ENCODE results near the gene DOLPP1.
A peak's percentile ranks its signal among the peaks of the same experiment; 100 is the strongest.
"Not testable (repeated sequence)": the region's sequence is repeated elsewhere in the genome, so short reads cannot be mapped to it uniquely, and the experiment has no call there.

DOLPP1 gene, protein sequence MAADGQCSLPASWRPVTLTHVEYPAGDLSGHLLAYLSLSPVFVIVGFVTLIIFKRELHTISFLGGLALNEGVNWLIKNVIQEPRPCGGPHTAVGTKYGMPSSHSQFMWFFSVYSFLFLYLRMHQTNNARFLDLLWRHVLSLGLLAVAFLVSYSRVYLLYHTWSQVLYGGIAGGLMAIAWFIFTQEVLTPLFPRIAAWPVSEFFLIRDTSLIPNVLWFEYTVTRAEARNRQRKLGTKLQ

GRCh38 chr9:129080601-129081387, at the start of gene DOLPP1:
TSS of gene DOLPP1 (plus strand) at chr9:129081111. CDS start at chr9:129081132, 21 bp downstream.
- peak; percentile 100 for DNase-seq

DNA sequence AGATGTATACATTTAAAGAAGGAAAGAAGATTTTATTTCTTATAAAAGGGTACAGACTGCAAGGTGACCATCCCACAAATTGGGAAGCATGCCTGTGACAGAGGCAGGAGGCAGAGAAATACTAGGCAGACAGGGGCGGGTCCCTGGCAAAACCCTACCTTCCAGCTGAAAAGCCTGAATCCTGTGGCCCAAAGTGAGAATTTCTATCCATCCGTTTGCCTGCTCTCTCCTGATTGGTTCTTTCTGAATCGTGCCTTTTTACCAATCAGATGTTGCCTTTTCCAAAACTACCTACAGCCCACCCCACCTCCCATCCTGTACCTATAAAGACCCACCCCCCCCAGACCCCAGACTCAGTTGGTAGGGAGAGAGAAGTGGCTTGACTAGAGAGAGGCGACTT, 49.4 kb upstream of the DOLPP1 start:
- no peak for DNase-seq

- no peak for DNase-seq
Observed at GRCh38 chr9:129032541-129033159, 48.3 kb upstream of the DOLPP1 start.

DNA sequence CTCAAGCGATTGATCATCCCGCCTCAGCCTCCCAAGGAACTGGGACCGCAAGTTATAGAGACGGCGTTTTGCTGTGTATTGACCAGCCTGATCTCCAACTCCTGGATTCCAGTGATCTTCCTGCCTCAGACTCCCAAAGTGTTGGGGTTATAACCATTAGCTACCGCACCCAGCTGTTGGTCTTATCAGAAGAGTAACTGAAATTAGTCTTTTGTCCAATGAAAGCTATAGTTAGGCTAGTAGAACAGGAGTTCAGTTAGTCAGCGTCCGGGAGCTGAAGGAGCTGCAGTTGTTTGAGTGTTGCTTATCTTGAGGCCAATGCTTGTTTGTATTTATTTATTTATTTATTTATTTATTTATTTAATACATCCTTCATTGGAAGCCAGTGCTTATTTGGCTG, 47.7 kb upstream of the DOLPP1 start:
- DNase-seq = no peak

GRCh38 chr9:129035838-129036237, 45.1 kb upstream of the DOLPP1 start:
- not testable (repeated sequence) for DNase-seq

- peak; percentile 99 for DNase-seq
Observed at GRCh38 chr9:129036241-129036922, 44.5 kb upstream of the DOLPP1 start, which contains the start of gene MIGA2. TSS of gene MIGA2 (plus strand) at chr9:129036626. CDS start at chr9:129040595, 3,969 bp downstream.

DNA sequence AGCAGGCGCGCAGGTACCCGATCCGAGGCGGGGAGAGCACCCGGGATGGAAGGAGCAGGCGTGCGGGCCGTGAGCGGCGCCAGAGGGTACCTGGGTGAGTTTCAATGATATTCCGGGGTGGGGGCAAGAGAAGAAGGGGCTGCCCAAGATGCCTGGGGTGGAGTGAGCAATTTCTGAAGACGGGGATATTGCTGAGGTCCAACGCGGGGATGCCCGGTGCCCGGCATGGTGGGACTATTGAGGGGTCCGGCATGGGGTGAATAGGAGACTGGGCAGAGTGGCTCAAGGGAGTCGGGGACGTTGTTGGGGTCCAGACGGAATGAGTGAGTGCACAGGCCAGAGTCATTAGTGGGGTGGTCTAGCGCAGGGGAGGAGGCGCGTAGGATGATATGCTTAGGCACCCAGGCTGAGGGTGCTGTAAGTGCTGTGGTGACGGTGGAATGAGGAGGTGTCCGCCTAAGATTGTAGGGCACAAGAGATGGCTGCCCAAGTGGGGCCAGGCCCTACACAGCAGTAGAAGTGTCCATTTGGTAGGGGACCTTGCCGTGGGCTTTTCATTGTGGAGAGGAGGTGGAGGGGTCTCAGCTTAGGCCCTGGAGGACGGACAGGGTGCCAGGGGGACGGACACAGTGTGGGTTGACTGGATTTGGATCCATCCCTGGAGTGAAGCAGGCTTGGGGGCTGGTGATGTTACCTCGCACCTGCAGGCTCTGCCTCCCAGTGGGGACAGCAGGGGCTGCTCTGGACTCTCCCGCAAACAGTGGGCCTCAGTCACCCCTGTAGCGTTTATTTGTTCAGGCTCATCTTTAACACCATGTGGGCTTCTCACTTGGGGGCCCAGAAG, 43.8 kb upstream of the DOLPP1 start:
- no peak for DNase-seq

DNA sequence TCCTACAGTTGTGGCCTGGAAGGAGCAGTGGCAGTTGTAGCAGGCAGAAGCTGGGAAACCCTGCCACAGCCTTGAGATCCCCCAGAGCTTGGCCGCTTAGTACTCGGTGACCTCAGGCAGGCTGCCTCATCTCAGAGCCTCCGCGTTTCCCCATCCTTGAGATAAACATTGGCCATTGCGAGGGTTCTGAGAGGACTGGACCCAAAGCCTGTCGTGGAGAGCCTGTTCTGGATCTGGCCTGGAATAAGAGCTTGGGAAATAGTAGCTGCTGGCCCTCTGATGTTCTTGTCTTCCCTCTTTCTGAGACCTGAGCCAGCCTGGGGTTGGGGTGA, 43.2 kb upstream of the DOLPP1 start:
- no peak for DNase-seq

GRCh38 chr9:129038109-129038852, 42.6 kb upstream of the DOLPP1 start:
- DNase-seq = no peak

DNA sequence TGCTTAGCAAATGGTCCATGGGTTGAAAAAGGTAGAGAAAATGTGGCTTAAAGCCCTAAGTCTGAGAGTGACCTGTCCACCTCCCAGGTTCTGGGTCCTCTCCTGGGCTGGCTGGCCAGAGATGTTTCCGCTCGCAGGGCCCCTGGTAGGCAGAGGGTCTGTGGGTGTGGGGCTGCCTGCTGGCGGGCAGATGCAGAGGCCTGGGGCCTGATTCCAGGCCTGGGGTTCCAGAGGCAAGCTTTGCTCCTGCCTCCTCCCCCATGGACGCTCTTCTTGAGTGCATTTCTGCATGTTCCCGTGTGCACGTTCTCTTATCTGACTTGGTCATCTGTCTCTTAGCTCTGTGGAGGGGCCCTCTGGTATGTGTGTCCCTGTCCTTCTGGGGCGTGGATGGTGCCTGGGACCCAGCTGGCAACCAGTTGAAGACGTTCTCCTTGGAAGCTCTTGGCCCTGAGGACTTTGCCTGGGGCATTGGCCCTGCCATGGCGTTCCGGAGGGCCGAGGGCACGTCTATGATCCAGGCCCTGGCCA, 40.7 kb upstream of the DOLPP1 start:
- no peak for DNase-seq

DNA sequence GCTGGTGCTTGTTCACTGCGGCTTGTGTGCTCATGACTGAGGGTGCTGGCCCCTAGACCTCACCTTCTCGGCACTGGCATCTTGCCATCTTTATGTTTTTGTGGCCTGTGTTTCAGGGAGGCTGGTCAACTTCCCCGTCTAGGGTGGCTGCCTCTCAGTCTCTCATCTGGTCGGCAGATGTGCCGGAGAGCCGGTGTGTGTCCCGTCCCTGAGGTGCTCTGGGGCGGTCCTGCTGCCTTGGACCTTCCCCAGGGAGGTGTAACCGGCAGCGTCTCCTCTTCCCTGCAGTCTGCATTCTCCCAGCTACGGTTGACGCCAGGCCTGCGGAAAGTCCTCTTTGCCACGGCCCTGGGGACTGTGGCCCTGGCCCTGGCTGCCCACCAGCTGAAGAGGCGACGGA, 38.9 kb upstream of the DOLPP1 start:
- DNase-seq = no peak

- DNase-seq = no peak
Observed at GRCh38 chr9:129052592-129052991, 28.3 kb upstream of the DOLPP1 start.

- no peak for DNase-seq
Observed at GRCh38 chr9:129053020-129053419, 27.9 kb upstream of the DOLPP1 start.

DNA sequence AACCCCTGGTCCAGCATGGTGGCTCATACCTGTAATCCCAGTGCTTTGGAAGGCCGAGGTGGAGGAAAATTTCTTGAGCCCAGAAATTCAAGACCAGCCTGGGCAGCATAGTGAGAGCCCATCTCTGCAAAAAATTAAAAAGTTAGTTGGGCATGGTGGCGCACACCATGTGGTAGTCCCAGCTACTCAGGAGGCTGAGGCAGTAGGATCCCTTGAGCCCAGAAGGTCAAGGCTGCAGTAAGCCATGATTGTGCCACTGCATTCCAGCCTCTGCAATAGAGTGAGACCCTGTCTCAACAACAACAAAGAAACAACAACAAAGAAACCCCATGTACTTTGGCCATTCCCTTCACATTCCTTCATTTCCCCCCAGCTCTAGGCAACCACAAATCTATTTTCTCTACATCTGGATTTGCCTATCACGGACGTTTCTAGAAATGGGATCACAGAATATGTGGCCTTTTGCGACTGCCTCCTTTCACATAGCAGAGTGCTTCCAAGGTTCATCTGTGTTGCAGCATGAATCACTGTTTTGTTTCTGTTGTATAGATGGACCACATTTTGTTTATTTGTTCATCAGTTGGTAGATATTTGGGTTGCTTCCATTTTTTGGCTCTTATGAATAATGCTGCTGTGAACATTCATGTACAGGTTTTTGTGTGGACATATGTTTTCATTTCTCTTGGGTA, 26.6 kb upstream of the DOLPP1 start:
- DNase-seq = no peak

GRCh38 chr9:129058965-129059795, 21.7 kb upstream of the DOLPP1 start:
- DNase-seq = no peak

- no peak for DNase-seq
Observed at GRCh38 chr9:129059796-129060785, 20.8 kb upstream of the DOLPP1 start.

DNA sequence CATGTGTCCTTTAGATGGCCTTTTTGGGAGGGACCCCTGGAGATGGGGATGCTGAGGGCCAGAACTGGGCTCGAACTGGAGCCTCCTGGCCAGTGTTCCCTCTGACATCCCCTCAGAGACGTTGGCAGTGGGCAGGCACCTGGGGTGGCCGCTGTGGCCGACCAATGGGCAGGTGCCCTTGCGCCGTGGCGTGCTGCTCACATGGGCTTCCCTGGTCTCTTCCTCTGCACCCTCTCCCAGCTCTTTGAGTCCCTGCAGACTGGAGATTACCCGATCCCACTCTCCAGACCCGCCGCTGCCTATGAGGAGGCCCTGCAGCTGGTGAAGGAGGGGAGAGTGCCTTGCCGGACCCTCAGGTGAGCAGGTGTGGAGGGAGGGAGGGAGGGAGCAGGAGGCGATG, 19.9 kb upstream of the DOLPP1 start:
- no peak for DNase-seq

GRCh38 chr9:129063061-129063460, 17.9 kb upstream of the DOLPP1 start:
- no peak for DNase-seq

DNA sequence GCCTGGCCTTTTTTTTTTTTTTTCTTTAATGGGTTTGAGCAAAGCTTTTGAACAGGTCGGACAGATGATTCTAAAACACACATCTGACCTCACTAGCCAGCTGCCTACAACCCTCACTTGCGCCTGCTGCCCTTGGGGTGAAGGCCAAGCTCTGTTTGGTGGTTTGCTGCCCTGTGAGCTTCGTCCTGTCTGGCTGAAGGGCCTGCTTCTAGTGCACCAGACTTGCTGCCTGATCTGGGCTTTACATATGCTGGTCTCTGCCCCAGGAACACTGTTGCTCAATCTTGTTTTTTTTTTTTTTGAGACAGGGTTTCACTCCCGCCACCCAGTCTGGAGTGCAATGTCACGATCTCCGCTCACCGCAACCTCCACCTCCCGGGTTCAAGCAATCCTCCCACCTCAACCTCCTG, 16.4 kb upstream of the DOLPP1 start:
- DNase-seq = no peak

All from right hindlimb (tissue), 1 donor.